Measurements from ENCODE around the gene GPRASP1.
A peak's percentile ranks its signal among the peaks of the same experiment; 100 is the strongest.
"Not testable (repeated sequence)": the region's sequence is repeated elsewhere in the genome, so short reads cannot be mapped to it uniquely, and the experiment has no call there.

GPRASP1 gene

DNA sequence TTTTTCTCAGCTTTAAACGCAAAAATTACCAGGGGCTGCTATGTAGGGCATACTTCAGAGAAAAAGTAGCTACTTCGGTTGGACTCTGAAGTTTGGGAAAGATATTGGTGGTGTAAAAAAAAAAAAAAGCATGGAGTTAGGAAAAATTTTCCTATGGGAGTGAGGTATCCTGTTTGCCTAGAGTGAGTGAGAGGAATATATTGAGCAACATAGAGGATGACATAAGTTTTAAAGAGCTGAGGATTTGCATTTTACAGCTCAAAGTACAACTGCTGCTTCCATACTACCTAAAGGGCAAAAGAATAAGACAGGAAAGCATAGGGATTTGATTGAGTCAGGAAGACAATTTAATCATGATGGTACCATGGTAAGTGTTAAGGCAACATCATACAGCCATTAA, 7.3 kb downstream of the GPRASP1 start:
- Histone ChIP-seq H3K4me1 (ENCODE audit: control insufficient read depth in 1 of 2, insufficient read depth in 2 of 2, low read length in 2 of 2) (peaks cover 0 to 4% of the 10 kb centered on the region in 2 donors), H3K9ac (ENCODE audit: low read depth in 1 of 2, low read length in 2 of 2) (no peak overlapping the region), H3K36me3 (ENCODE audit: control insufficient read depth in 1 of 2, insufficient read depth in 2 of 2, low read length in 2 of 2) (no peaks in the 10 kb centered on the region), H3K9me3 (ENCODE audit: control insufficient read depth in 1 of 2, low read length in 2 of 2) (no peaks in the 10 kb centered on the region), H3K4me3 (ENCODE audit: low read depth in 1 of 2, low read length in 2 of 2) (no peak overlapping the region), H3K27ac (ENCODE audit: low read depth, low read length) (no peak overlapping the region), H3K27me3 (ENCODE audit: control insufficient read depth in 1 of 2, insufficient read depth in 2 of 2, low read length in 2 of 2) (no peaks in the 10 kb centered on the region)

DNA sequence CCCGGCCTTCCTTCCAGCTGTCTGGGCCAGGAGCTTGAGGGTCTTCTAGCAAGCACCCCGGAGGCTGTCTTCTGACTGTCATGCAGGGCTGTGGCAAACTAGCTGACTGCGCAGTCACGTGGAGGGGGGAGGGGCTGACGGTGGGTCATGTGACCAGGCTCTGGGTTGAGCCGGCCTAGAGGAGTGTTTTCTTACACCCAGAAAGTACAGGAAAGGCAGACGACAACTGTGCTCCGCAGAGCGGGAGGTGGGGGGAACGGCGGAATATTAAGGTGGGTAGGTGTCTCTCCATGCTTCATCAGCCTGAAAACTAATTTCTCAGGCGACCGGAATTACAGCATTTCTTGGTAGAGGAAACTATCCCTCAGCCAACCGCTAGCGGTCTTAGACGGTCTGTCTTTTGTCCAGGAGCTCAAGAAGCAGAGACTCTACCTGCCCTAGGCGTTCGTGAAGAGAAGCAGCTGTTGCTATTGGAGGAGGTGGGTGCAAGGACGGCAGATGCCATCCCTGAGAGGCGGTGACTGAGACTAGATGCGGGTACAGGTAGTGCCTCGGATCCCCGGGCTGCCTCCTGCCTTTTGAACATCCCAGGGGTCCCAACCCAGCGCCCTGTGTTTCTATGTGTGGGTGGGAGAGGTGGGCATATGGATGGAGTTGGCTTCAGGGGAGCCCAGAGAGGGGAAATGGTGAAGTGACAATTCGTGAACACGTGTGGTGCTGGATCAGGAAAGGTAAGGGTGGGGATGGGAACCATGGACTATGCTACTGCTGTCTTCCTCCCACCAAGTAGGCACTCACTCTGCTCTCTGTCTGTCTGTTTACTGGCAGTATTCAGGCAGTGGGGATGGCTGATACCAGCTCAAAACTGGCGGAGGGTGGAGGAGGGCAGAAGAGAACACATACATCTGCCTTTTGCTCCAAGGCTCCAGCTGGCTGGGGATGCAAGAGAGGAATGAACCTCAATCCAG, 8.8 kb downstream of the GPRASP1 start:
- Histone ChIP-seq H3K9me3 (ENCODE audit: control insufficient read depth in 1 of 2, low read length in 2 of 2) (no peaks in the 10 kb centered on the region), H3K4me1 (ENCODE audit: control insufficient read depth in 1 of 2, insufficient read depth in 2 of 2, low read length in 2 of 2) (peaks cover 0 to 4% of the 10 kb centered on the region in 2 donors), H3K27ac (ENCODE audit: low read depth, low read length) (peak overlapping the region; percentile 32), H3K9ac (ENCODE audit: low read depth in 1 of 2, low read length in 2 of 2) (peak overlapping the region; percentile 70 to 79), H3K27me3 (ENCODE audit: control insufficient read depth in 1 of 2, insufficient read depth in 2 of 2, low read length in 2 of 2) (no peaks in the 10 kb centered on the region), H3K36me3 (ENCODE audit: control insufficient read depth in 1 of 2, insufficient read depth in 2 of 2, low read length in 2 of 2) (no peaks in the 10 kb centered on the region), H3K4me3 (ENCODE audit: low read depth in 1 of 2, low read length in 2 of 2) (peak overlapping the region; percentile 64 to 74)

DNA sequence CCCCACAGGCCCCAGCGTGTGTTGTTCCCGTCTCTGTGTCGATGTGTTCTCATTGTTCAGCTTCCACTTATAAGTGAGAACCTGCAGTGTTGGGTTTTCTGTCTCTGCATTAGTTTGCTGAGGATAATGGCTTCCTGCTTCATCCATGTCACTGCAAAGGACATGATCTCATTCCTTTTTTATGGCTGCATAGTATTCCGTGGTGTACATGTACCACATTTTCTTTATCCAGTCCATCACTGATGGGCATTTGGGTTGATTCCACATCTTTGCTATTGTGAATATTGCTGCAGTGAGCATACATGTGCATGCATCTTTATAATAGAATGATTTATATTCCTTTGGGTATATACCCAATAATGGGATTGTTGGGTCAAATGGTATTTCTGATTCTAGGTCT, 12.5 kb downstream of the GPRASP1 start:
- H3K9me3 ChIP-seq (ENCODE audit: control insufficient read depth in 1 of 2, low read length in 2 of 2); H3K4me3 ChIP-seq (ENCODE audit: low read depth in 1 of 2, low read length in 2 of 2); H3K27me3 ChIP-seq (ENCODE audit: control insufficient read depth in 1 of 2, insufficient read depth in 2 of 2, low read length in 2 of 2); H3K27ac ChIP-seq (ENCODE audit: low read depth, low read length); H3K4me1 ChIP-seq (ENCODE audit: control insufficient read depth in 1 of 2, insufficient read depth in 2 of 2, low read length in 2 of 2); H3K36me3 ChIP-seq (ENCODE audit: control insufficient read depth in 1 of 2, insufficient read depth in 2 of 2, low read length in 2 of 2); H3K9ac ChIP-seq (ENCODE audit: low read depth in 1 of 2, low read length in 2 of 2): not testable (repeated sequence)

DNA sequence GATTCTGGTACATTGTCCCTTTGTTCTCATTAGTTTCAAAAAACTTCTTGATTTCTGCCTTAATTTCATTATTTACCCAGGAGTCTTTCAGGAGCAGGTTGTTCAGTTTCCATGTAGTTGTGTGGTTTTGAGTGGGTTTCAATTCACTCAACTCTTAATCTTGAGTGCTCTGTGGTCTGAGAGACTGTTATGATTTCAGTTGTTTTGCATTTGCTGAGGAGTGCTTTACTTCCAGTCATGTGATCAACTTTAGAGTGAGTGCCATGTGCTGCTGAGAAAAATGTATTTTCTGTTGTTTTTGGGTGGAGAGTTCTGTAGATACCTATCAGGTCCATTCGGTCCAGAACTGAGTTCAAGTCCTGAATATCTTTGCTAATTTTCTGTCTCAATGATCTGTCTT, 15.8 kb downstream of the GPRASP1 start:
- not testable (repeated sequence) for H3K27ac ChIP-seq (ENCODE audit: low read depth, low read length); H3K9me3 ChIP-seq (ENCODE audit: control insufficient read depth in 1 of 2, low read length in 2 of 2); H3K4me3 ChIP-seq (ENCODE audit: low read depth in 1 of 2, low read length in 2 of 2); H3K27me3 ChIP-seq (ENCODE audit: control insufficient read depth in 1 of 2, insufficient read depth in 2 of 2, low read length in 2 of 2); H3K36me3 ChIP-seq (ENCODE audit: control insufficient read depth in 1 of 2, insufficient read depth in 2 of 2, low read length in 2 of 2); H3K4me1 ChIP-seq (ENCODE audit: control insufficient read depth in 1 of 2, insufficient read depth in 2 of 2, low read length in 2 of 2); H3K9ac ChIP-seq (ENCODE audit: low read depth in 1 of 2, low read length in 2 of 2)

DNA sequence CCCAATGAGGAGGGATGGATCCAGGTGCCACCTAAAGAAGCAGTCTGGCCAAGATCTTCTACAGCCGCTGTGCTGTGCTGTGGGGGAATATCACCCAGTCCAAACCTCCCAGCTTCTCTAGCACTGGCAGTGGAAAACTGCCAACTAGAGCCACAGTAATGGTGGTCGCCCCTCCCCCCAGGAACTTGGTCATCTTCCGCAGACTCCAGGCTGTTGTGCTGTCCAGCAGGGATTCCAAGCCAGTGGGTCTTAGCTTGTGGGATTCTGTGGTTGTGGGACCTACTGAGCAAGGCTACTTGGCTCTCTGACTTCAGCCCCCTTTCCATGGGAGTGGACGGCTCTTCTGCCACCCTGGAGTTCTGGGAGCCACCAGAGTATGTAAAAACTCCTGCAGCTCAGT, 18.2 kb downstream of the GPRASP1 start:
- H3K4me1 ChIP-seq (ENCODE audit: control insufficient read depth in 1 of 2, insufficient read depth in 2 of 2, low read length in 2 of 2) = no peaks in the 10 kb centered on the region
- H3K36me3 ChIP-seq (ENCODE audit: control insufficient read depth in 1 of 2, insufficient read depth in 2 of 2, low read length in 2 of 2) = no peaks in the 10 kb centered on the region

DNA sequence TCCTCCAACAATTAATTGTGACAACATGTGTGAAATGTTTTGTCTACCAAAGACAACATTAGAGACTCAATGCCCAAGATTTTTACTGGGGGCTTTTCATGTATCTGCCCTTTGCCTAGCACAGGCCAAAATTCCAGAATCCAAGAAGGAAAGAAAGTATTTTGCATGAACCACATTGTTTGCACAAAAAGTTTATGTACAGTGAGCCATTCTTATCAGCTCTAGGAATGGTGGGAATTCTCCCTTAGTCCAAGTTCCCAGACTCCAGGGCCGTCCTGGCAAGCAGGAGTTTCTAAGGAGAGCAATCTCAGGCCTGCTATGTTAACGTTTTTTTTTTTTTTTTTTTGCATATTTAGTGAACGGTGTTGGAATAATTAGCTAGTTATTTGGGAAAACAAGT, 21.6 kb downstream of the GPRASP1 start:
- Histone ChIP-seq H3K27me3 (ENCODE audit: control insufficient read depth in 1 of 2, insufficient read depth in 2 of 2, low read length in 2 of 2) (no peaks in the 10 kb centered on the region), H3K4me3 (ENCODE audit: low read depth in 1 of 2, low read length in 2 of 2) (no peak overlapping the region), H3K9ac (ENCODE audit: low read depth in 1 of 2, low read length in 2 of 2) (no peak overlapping the region), H3K27ac (ENCODE audit: low read depth, low read length) (no peak overlapping the region), H3K36me3 (ENCODE audit: control insufficient read depth in 1 of 2, insufficient read depth in 2 of 2, low read length in 2 of 2) (no peaks in the 10 kb centered on the region), H3K4me1 (ENCODE audit: control insufficient read depth in 1 of 2, insufficient read depth in 2 of 2, low read length in 2 of 2) (no peaks in the 10 kb centered on the region), H3K9me3 (ENCODE audit: control insufficient read depth in 1 of 2, low read length in 2 of 2) (no peaks in the 10 kb centered on the region)

More for the DNA sequence above, 18.2 kb downstream of the GPRASP1 start:
- Histone ChIP-seq H3K27me3 (ENCODE audit: control insufficient read depth in 1 of 2, insufficient read depth in 2 of 2, low read length in 2 of 2) (no peaks in the 10 kb centered on the region), H3K9ac (ENCODE audit: low read depth in 1 of 2, low read length in 2 of 2) (no peak overlapping the region), H3K4me3 (ENCODE audit: low read depth in 1 of 2, low read length in 2 of 2) (no peak overlapping the region), H3K9me3 (ENCODE audit: control insufficient read depth in 1 of 2, low read length in 2 of 2) (no peaks in the 10 kb centered on the region), H3K27ac (ENCODE audit: low read depth, low read length) (no peak overlapping the region)

DNA sequence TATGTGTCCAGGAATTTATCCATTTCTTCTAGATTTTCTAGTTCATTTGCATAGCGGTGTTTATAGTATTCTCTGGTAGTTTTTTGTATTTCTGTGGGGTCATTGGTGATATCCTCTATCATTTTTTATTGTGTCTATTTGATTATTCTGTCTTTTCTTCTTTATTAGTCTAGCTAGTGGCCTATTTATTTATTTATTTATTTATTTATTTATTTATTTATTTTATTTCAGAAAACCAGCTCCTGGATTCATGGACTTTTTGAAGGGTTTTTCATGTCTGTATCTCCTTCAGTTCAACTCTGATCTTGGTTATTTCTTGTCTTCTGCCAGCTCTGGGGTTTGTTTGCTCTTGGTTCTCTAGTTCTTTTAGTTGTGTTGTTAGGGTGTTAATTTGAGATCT, 26.2 kb downstream of the GPRASP1 start:
- H3K9ac ChIP-seq (ENCODE audit: low read depth in 1 of 2, low read length in 2 of 2); H3K27ac ChIP-seq (ENCODE audit: low read depth, low read length); H3K4me3 ChIP-seq (ENCODE audit: low read depth in 1 of 2, low read length in 2 of 2); H3K9me3 ChIP-seq (ENCODE audit: control insufficient read depth in 1 of 2, low read length in 2 of 2); H3K36me3 ChIP-seq (ENCODE audit: control insufficient read depth in 1 of 2, insufficient read depth in 2 of 2, low read length in 2 of 2); H3K27me3 ChIP-seq (ENCODE audit: control insufficient read depth in 1 of 2, insufficient read depth in 2 of 2, low read length in 2 of 2); H3K4me1 ChIP-seq (ENCODE audit: control insufficient read depth in 1 of 2, insufficient read depth in 2 of 2, low read length in 2 of 2): not testable (repeated sequence)

DNA sequence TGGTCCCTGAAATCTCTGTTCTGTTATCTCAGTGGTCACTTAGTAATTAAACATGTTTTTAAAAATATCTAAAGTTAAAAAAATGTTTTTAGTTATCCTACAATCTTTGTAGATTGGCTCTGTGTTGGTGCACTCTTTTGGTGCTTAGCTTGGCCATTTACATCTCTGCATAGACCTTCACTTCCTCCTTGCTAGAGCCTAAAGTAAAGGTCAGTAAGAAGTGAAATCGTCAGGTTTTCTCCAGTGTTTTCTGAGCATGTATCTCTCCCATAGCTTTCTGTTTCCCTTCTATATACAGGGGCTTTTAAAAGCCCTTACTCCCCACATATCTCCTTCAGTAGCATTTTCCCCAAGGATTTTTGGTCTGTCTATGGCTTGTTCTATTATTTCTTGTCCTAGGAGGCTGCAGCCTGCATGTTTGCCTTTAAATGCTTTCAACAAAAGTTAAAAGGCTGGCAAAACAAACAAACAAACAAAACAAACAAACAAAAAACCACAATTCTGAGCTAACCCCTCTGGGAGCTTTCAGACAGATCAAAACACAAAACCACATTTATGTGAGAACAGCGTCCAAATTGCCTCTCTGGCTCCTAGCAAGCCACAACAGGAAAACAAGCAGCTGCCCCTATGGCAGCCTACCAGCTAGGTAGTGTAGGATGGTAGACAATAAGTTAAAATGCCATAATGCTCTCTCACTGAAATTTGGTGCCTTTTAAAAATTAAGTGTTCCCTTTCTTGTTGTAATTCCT, 33.7 kb downstream of the GPRASP1 start:
- no peaks in the 10 kb centered on the region for H3K36me3 ChIP-seq (ENCODE audit: control insufficient read depth in 1 of 2, insufficient read depth in 2 of 2, low read length in 2 of 2)
- no peaks in the 10 kb centered on the region for H3K27me3 ChIP-seq (ENCODE audit: control insufficient read depth in 1 of 2, insufficient read depth in 2 of 2, low read length in 2 of 2)
- no peak overlapping the region for H3K9ac ChIP-seq (ENCODE audit: low read depth in 1 of 2, low read length in 2 of 2)
- no peak overlapping the region for H3K27ac ChIP-seq (ENCODE audit: low read depth, low read length)
- H3K4me3 ChIP-seq (ENCODE audit: low read depth in 1 of 2, low read length in 2 of 2) = no peak overlapping the region
- peaks cover 4 to 6% of the 10 kb centered on the region in 2 donors for H3K9me3 ChIP-seq (ENCODE audit: control insufficient read depth in 1 of 2, low read length in 2 of 2)
- H3K4me1 ChIP-seq (ENCODE audit: control insufficient read depth in 1 of 2, insufficient read depth in 2 of 2, low read length in 2 of 2) = no peaks in the 10 kb centered on the region

DNA sequence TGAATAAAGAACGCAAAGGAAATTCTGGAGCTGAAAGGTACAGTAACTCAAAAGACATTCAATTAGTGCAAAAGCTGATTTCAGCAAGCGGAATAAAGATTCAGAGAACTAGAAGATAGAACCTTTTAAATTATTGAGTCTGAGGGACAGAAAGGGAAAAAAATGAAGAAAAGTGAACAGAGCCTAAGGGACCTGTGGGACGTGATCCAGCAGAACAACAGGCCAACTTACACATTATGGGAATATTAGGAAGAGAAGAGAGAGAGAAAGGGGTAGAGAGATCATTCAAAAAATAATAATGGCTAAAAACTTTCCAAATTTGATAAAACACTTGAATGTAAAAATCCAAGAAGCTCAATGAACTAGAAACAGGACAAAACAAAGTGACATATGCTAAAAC, 43.5 kb downstream of the GPRASP1 start:
- no peaks in the 10 kb centered on the region for H3K36me3 ChIP-seq (ENCODE audit: control insufficient read depth in 1 of 2, insufficient read depth in 2 of 2, low read length in 2 of 2)
- H3K4me3 ChIP-seq (ENCODE audit: low read depth in 1 of 2, low read length in 2 of 2) = no peak overlapping the region
- no peak overlapping the region for H3K9ac ChIP-seq (ENCODE audit: low read depth in 1 of 2, low read length in 2 of 2)
- H3K9me3 ChIP-seq (ENCODE audit: control insufficient read depth in 1 of 2, low read length in 2 of 2) = no peaks in the 10 kb centered on the region
- H3K27ac ChIP-seq (ENCODE audit: low read depth, low read length) = no peak overlapping the region
- no peaks in the 10 kb centered on the region for H3K4me1 ChIP-seq (ENCODE audit: control insufficient read depth in 1 of 2, insufficient read depth in 2 of 2, low read length in 2 of 2)
- no peaks in the 10 kb centered on the region for H3K27me3 ChIP-seq (ENCODE audit: control insufficient read depth in 1 of 2, insufficient read depth in 2 of 2, low read length in 2 of 2)

DNA sequence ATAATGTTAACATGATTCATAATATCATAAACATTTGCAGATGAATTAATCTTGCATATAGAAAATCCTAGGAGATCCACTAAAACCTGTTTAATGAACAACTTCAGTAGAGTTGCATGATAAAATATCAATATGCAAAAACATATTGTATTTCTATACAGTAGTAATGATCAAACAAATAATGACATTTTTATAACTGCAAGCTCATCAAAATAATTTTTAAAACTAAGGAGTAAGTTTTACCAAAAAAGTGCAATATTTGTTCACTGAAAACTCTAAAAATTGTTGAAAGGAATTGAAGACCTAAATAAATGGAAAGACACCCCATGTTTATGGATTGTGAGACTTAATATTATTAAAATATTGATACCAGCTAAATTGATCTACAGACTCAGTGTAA, 45.0 kb downstream of the GPRASP1 start:
- no peak overlapping the region for H3K4me3 ChIP-seq (ENCODE audit: low read depth in 1 of 2, low read length in 2 of 2)
- H3K27ac ChIP-seq (ENCODE audit: low read depth, low read length) = no peak overlapping the region
- H3K9me3 ChIP-seq (ENCODE audit: control insufficient read depth in 1 of 2, low read length in 2 of 2) = no peaks in the 10 kb centered on the region
- H3K4me1 ChIP-seq (ENCODE audit: control insufficient read depth in 1 of 2, insufficient read depth in 2 of 2, low read length in 2 of 2) = no peaks in the 10 kb centered on the region
- H3K9ac ChIP-seq (ENCODE audit: low read depth in 1 of 2, low read length in 2 of 2) = no peak overlapping the region
- H3K36me3 ChIP-seq (ENCODE audit: control insufficient read depth in 1 of 2, insufficient read depth in 2 of 2, low read length in 2 of 2) = no peaks in the 10 kb centered on the region
- no peaks in the 10 kb centered on the region for H3K27me3 ChIP-seq (ENCODE audit: control insufficient read depth in 1 of 2, insufficient read depth in 2 of 2, low read length in 2 of 2)

Data from duodenal mucosa (tissue), 2 donors.